Measurements from ENCODE around the gene BCL2.

DNA sequence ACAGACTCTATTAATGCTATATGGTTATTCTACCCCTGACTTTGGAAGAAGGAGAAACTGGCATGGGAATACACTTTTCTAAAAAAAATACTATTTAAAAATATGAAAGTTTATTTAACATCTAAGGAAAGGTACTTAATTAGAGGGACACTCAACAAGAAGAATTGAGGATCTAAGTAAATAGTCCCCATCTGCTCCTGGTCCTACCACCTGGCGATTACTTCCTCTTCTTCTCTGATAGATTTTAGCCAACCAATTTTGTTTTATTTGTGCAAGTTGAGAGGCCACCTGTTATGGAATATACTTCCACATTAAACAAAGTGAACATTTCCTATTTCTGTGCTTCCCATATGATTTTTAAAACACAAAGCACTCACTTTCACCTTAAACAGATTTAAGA, 111.7 kb downstream of the BCL2 start:
- no peak for TF ChIP-seq TEAD4 (IDR thresholded peaks at IDR 0.05; ENCODE audit: borderline replicate concordance, insufficient read depth)
- no peak for TF ChIP-seq CTCF (IDR thresholded peaks at IDR 0.05)
- no peak for TF ChIP-seq MXI1 (IDR thresholded peaks at IDR 0.05; ENCODE audit: low read depth, low read length)

Measured in SK-N-SH (cell line).